Activated CD8-positive, alpha-beta memory T cell treated with anti-CD3 and anti-CD28 coated beads for 24 hours (primary cell): ENCODE data around the gene HEATR5B.
A peak's percentile ranks its signal among the peaks of the same experiment; 100 is the strongest.

Source experiments
- DNase-seq: peaks from one replicate; pipeline ENCODE4 v3.0.0-alpha.2; 2020

The HEATR5B gene

GRCh38 chr2:37083873-37084794 lies at the start of gene HEATR5B, which contains the start of gene GPATCH11:
HEATR5B (minus strand) TSS chr2:37084372; CDS start chr2:37083414, 958 bp downstream.
GPATCH11 (plus strand) TSS chr2:37084518; CDS start chr2:37088382, 3,864 bp downstream.
- peak; percentile 94 for DNase-seq

- DNase-seq, result no peak
These were observed 48.7 kb upstream of the HEATR5B start for GRCh38 chr2:37132914-37133313.

GRCh38 chr2:37125416-37125815 lies 41.2 kb upstream of the HEATR5B start:
- DNase-seq, result no peak

GRCh38 chr2:37119157-37119556 lies 35.0 kb upstream of the HEATR5B start:
- no peak for DNase-seq

- no peak for DNase-seq
These were observed 33.4 kb upstream of the HEATR5B start for GRCh38 chr2:37117566-37117965.

GRCh38 chr2:37111958-37112357 lies 27.8 kb upstream of the HEATR5B start:
- DNase-seq, result no peak

- no peak for DNase-seq
These were observed 26.4 kb upstream of the HEATR5B start for GRCh38 chr2:37110306-37111212.

- no peak for DNase-seq
These were observed 25.4 kb upstream of the HEATR5B start for GRCh38 chr2:37109523-37109922.

- DNase-seq, result no peak
These were observed 21.0 kb upstream of the HEATR5B start for GRCh38 chr2:37105150-37105549.

GRCh38 chr2:37104178-37104577 lies 20.0 kb upstream of the HEATR5B start:
- DNase-seq, result no peak

- DNase-seq, result no peak
These were observed 18.4 kb upstream of the HEATR5B start for GRCh38 chr2:37102588-37102987.

GRCh38 chr2:37100054-37100453 lies 15.9 kb upstream of the HEATR5B start:
- DNase-seq, result no peak

GRCh38 chr2:37098416-37099118 lies 14.4 kb upstream of the HEATR5B start:
- DNase-seq, result no peak

GRCh38 chr2:37096568-37096967 lies 12.4 kb upstream of the HEATR5B start:
- no peak for DNase-seq

- DNase-seq, result no peak
These were observed 7.7 kb upstream of the HEATR5B start for GRCh38 chr2:37091873-37092272.

- no peak for DNase-seq
These were observed 5.9 kb upstream of the HEATR5B start for GRCh38 chr2:37090019-37090477.

- DNase-seq, result no peak
These were observed 1.6 kb upstream of the HEATR5B start for GRCh38 chr2:37085731-37086147.

- DNase-seq, result no peak
These were observed 625 bp upstream of the HEATR5B start for GRCh38 chr2:37084797-37085196.

- DNase-seq, result no peak
These were observed 3.5 kb downstream of the HEATR5B start for GRCh38 chr2:37080689-37081088.

- DNase-seq, result no peak
These were observed 3.9 kb downstream of the HEATR5B start for GRCh38 chr2:37080266-37080665.

GRCh38 chr2:37070931-37071330 lies 13.2 kb downstream of the HEATR5B start:
- no peak for DNase-seq

GRCh38 chr2:37068686-37069085 lies 15.5 kb downstream of the HEATR5B start:
- DNase-seq, result no peak

GRCh38 chr2:37061776-37062175 lies 22.4 kb downstream of the HEATR5B start:
- no peak for DNase-seq
